HG02970 (cell line): ENCODE results near the gene SOD2.
"Not testable (repeated sequence)": the region's sequence is repeated elsewhere in the genome, so short reads cannot be mapped to it uniquely, and the experiment has no call there.

Source experiments
- ATAC-seq: cut with Tn5 transposase; IDR thresholded peaks from one replicate; pipeline ENCODE4 v1.9.1; 2021; ENCODE audit warnings: mild to moderate bottlenecking, moderate library complexity, moderate number of reproducible peaks; ENCODE audit not compliant: unreplicated experiment, low FRiP score

SOD2 gene

DNA sequence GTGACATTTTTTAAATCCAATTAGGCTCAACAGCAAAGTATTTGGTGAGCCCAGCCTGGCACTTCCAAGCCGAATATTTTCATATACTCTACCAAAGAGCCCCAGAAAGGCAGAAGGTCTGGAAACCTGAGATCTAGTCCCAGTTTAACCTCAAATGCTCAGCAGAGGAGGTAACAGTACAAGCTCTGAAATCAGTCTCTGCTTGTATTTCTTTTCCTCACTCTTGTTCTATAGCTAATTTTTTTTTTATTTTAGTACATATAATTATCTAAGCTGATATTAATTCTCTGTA is 9.1 kb downstream of the SOD2 start:
- ATAC-seq, result no peak

DNA sequence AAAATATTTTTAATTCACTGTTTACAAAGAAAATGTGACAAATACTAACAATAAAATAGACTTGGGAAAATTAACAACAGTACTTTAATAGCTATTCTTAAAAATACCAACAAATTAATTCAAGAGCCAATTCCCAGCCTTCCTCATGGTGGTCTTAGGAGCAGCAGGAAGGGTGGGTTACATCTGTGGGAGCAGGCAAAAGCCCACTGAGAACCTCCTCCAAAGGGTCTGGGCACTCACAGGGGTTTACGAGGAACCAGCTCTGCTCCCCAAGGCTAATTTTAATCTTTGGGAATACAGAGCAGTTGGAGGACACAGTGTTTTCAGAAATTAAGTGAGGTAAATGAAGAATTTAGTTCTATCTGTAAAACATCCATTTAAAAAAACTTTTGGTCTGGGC is 10.2 kb downstream of the SOD2 start:
- no peak for ATAC-seq

DNA sequence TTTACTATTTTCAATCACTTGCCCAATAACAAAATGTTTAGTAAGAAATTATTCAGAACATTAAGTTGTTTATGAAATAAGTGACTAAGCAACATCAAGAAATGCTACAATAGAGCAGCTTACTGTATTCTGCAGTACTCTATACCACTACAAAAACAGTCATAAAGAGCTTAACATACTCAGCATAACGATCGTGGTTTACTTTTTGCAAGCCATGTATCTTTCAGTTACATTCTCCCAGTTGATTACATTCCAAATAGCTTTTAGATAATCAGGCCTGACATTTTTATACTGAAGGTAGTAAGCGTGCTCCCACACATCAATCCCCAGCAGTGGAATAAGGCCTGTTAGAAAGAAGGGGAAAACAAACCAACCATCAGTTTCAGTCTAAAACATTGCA is 10.7 kb downstream of the SOD2 start:
- ATAC-seq, result no peak

GRCh38 chr6:159681191-159681880 is 11.7 kb downstream of the SOD2 start:
- ATAC-seq, result no peak

DNA sequence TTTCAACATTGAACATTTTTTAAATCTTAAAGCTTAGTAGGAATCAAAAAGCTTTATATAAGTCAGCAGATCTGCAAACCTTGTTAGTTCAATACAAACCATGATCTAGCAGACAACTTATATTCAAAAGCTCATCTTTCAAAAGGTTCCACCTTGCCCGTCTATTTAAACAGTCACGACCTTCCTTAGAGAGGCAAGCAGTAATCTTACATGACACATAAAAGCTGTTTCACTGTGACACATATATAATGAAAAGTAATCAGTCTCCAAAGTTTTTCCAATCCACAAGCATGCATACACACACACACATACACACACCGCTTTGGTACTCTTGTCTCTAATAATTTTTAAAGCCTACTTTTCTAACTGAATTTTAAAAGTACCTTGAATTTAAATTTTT is 12.9 kb downstream of the SOD2 start:
- no peak for ATAC-seq

- no peak for ATAC-seq
Observed at GRCh38 chr6:159679091-159680077, 13.7 kb downstream of the SOD2 start.

GRCh38 chr6:159678574-159678973 is 14.5 kb downstream of the SOD2 start:
- no peak for ATAC-seq

GRCh38 chr6:159677506-159678165 is 15.4 kb downstream of the SOD2 start:
- no peak for ATAC-seq

DNA sequence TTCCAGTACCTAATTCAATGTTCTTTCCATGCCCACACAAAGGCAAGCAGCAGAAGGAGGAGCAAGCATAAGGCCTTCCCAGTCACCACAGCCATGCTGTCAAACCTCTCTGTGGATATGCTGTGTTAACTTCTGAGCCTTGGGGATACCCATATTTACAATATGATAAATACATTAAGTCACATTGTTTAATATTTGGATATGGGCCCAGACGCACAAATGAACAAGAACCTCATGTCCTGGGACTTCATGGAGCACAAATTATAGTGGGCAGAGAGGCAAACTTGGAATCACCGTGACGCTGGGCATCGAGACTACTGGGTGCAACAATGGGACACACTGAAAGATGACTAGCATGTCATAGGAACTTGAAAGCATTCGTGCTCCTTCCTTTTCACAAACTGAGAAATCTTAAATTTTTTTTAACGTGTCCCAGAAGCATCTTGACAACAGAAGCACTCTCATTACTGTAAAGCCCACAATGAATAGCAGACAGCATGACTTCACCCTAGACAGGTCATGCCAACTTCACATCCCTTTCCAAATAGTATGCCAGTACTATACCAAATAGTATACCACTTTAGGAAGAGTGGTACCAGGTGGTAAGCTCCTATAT is 16.0 kb downstream of the SOD2 start:
- ATAC-seq, result no peak

DNA sequence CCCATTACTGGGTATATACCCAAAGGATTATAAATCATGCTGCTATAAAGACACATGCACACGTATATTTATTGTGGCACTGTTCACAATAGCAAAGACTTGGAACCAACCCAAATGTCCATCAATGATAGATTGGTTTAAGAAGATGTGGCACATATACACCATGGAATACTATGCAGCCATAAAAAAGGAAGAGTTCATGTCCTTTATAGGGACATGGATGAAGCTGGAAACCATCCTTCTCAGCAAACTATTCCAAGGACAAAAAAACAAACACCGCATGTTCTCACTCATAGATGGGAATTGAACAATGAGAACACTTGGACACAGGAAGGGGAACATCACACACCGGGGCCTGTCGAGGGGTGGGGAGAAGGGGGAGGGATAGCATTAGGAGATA is 16.8 kb downstream of the SOD2 start:
- not testable (repeated sequence) for ATAC-seq

GRCh38 chr6:159665868-159666635 is 27.0 kb downstream of the SOD2 start:
- no peak for ATAC-seq

DNA sequence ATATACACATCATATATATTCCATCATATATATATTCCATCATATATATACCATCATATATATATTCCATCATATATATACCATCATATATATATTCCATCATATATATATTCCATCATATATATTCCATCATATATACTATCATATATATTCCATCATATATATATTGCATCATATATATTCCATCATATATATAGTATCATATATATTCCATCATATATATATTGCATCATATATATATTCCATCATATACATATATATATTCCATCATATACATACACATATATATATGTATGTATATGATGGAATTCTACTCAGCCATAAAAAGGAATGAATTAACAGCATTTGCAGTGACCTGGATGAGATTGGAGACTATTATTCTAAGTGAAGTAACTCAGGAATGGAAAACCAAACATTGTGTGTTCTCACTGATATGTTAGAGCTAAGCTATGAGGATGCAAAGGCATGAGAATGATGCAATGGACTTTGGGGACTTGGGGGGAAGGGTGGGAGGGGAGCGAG is 29.6 kb downstream of the SOD2 start:
- ATAC-seq, result not testable (repeated sequence)

DNA sequence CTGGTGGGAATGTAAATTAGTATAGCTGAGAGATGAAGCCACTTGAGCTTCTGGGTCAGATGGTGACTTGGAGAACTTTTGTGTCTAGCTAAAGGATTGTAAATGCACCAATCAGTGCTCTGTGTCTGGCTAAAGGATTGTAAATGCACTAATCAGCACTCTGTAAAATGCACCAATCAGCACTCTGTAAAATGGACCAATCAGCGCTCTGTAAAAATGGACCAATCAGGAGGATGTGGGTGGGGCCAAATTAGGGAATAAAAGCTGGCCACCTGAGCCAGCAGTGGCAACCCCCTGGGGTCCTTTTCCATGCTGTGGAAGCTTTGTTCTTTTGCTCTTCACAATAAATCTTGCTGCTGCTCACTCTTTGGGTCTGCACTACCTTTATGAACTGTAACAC is 31.1 kb downstream of the SOD2 start:
- ATAC-seq, result not testable (repeated sequence)

- no peak for ATAC-seq
Observed at GRCh38 chr6:159655409-159655988, 37.5 kb downstream of the SOD2 start.

GRCh38 chr6:159654483-159655098 is 38.5 kb downstream of the SOD2 start:
- no peak for ATAC-seq

GRCh38 chr6:159650314-159650713 is 42.7 kb downstream of the SOD2 start:
- no peak for ATAC-seq

DNA sequence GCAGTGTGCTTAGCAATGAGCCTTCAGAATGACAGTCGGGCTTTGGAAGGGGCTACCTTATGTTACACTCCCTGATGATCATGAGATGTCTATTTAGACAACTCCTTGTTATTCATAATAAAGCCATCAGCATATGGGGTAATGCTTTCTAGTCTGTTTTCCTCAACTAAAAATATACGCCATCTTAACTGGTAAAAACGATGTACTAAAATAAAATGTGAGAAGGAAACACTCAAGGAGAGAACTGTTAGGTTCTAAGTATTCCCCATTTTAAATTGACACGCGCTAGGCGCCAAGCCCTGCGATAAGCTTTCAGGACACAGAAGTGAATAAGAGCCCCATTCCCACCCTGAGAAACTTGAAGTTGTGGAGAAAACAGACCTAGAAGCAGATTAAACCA is 43.6 kb downstream of the SOD2 start:
- ATAC-seq, result no peak

GRCh38 chr6:159646733-159647132 is 46.3 kb downstream of the SOD2 start:
- ATAC-seq, result peak; percentile 89

DNA sequence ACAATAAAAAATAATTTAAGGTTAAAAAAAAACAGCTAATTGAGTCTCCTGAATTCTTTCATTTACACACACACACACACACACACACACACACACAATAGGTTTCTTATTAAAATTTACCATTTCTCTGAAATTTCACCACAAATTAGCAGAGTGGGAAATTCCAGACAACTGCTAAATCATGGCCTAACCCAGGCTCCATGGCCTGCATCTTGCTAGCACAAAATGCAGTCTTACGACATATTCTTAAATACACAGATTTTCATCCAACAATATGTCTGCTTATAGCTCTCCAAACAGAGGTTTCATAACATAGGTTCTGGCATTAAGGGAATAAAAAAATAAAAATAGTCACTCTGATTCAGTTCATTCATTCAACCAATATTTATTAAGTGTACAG is 46.9 kb downstream of the SOD2 start:
- no peak for ATAC-seq
